GM12878 (cell line): ENCODE results near the gene SEMA4A. TPM values are rescaled to one million over a fixed set of nuclear protein-coding genes. Genes with fewer than 3 reads are reported as not detected.

Experiments
- ATF7 ChIP-seq: fragments of 450-650 bp; IDR thresholded peaks from 2 replicates; pipeline ENCODE4 v1.6.1; 2016; ENCODE audit warnings: low read depth, mild to moderate bottlenecking
- CBX5 ChIP-seq: sonication (generic); IDR thresholded peaks from 2 replicates; pipeline ENCODE4 v1.6.1; 2016; ENCODE audit warnings: low read depth, moderate library complexity, mild to moderate bottlenecking, inconsistent platforms
- ESRRA ChIP-seq: IDR thresholded peaks from 2 replicates; pipeline ENCODE4 v1.6.1; 2012; ENCODE audit warnings: mild to moderate bottlenecking, low read length, improper control_type of control experiment
- ETV6 ChIP-seq, 2 experiments: fragments of 450-650 bp in 1 of 2; IDR thresholded peaks in 1 of 2; conservative IDR thresholded peaks in 1 of 2; 2 replicates each; pipeline ENCODE4 v1.6.1; 2014; ENCODE audit warnings: antibody characterized with exemption in 1 of 2, borderline replicate concordance in 1 of 2, low read depth in 1 of 2, mild to moderate bottlenecking in 1 of 2, moderate library complexity in 1 of 2
- HDAC2 ChIP-seq: fragments of 200-600 bp; sonication (generic); IDR thresholded peaks from 2 replicates; pipeline ENCODE4 v1.6.1; 2017
- MTA3 ChIP-seq: IDR thresholded peaks from 2 replicates; pipeline ENCODE4 v1.6.1; 2012; ENCODE audit warnings: low read length, inconsistent platforms, borderline replicate concordance
- MXI1 ChIP-seq: fragments of 150-350 bp; IDR thresholded peaks from 2 replicates; pipeline ENCODE4 v1.6.1; 2011; ENCODE audit warnings: low read depth, mild to moderate bottlenecking, inconsistent platforms, low read length, improper control_type of control experiment
- NFXL1 ChIP-seq: fragments of 450-650 bp; IDR thresholded peaks from 2 replicates; pipeline ENCODE4 v1.6.1; 2017; ENCODE audit warnings: antibody characterized with exemption, mild to moderate bottlenecking, borderline replicate concordance
- NR2C2 ChIP-seq: IDR thresholded peaks from 2 replicates; pipeline ENCODE4 v1.6.1; 2011; ENCODE audit warnings: borderline replicate concordance, low read depth; ENCODE audit not compliant: control insufficient read depth, insufficient read length
- PAX5 ChIP-seq: IDR thresholded peaks from 2 replicates; pipeline ENCODE4 v1.6.1; 2011; ENCODE audit warnings: low read depth, low read length, borderline replicate concordance
- PAX8 ChIP-seq: fragments of 450-650 bp; IDR thresholded peaks from 2 replicates; pipeline ENCODE4 v1.6.1; 2017; ENCODE audit warnings: mild to moderate bottlenecking, moderate library complexity
- PML ChIP-seq: IDR thresholded peaks from 2 replicates; pipeline ENCODE4 v1.6.1; 2012; ENCODE audit warnings: low read length, inconsistent platforms
- RAD51 ChIP-seq: fragments of 450-650 bp; IDR thresholded peaks from 2 replicates; pipeline ENCODE4 v1.6.1; 2016; ENCODE audit warnings: moderate library complexity, mild to moderate bottlenecking, inconsistent platforms
- RFX5 ChIP-seq: IDR thresholded peaks from 2 replicates; pipeline ENCODE4 v1.6.1; 2011; ENCODE audit warnings: low read depth, low read length, improper control_type of control experiment
- SP1 ChIP-seq: IDR thresholded peaks from one replicate; pipeline ENCODE4 v1.6.1; 2011; ENCODE audit warnings: low read depth, low read length
- SREBF2 ChIP-seq: IDR thresholded peaks from 2 replicates; pipeline ENCODE4 v1.6.1; 2012; ENCODE audit warnings: mild to moderate bottlenecking, low read length
- STAT3 ChIP-seq: IDR thresholded peaks from 2 replicates; pipeline ENCODE4 v1.6.1; 2011; ENCODE audit warnings: low read depth, low read length, improper control_type of control experiment
- TCF12 ChIP-seq: IDR thresholded peaks from 2 replicates; pipeline ENCODE4 v1.6.1; 2011; ENCODE audit warnings: low read depth, mild to moderate bottlenecking, low read length
- ZNF207 ChIP-seq: fragments of 450-650 bp; IDR thresholded peaks from 2 replicates; pipeline ENCODE4 v1.6.1; 2014; ENCODE audit warnings: antibody characterized with exemption, mild to moderate bottlenecking, borderline replicate concordance
- ZNF274 ChIP-seq: IDR thresholded peaks from one replicate; pipeline ENCODE4 v1.8.0; 2011; ENCODE audit not compliant: insufficient read length, insufficient read depth
- ZNF622 ChIP-seq: fragments of 450-650 bp; IDR thresholded peaks from 2 replicates; pipeline ENCODE4 v1.6.1; 2017; ENCODE audit warnings: mild to moderate bottlenecking, inconsistent platforms
- polyA plus RNA-seq, 11 experiments: library from polyadenylated mRNA; depleted of rRNA in 4 of 11; unstranded in 6 of 11; stranded (reverse) in 5 of 11; fragments of >200 nt; fragmentation: Nextera tagmentation in 4 of 11; fragmentation: Illumina TruSeq in 1 of 11; extraction: Ambion mirVana in 4 of 11; extraction: Trizol in 1 of 11; gene quantifications; 1 replicate in 1 of 11; 2 replicates in 10 of 11; pipeline versions ENCODE4 v1.2.1 to v1.2.3, GENCODE V29; 2011 to 2016; ENCODE audit warnings: inconsistent platforms in 2 of 11, missing spikeins in 2 of 11, low read depth in 1 of 11
- total RNA-seq, 4 experiments: library from RNA; depleted of rRNA in 3 of 4; stranded (reverse); fragments of >200 nt in 3 of 4; fragmentation: Illumina TruSeq in 1 of 4; extraction: Trizol in 1 of 4; gene quantifications; 2 replicates each; pipeline versions ENCODE4 v1.2.1 to v1.2.3, GENCODE V29; 2013 to 2021
- TF ChIP-seq, protein P1 (sequence below): fragments of 450-650 bp; IDR thresholded peaks from 2 replicates; pipeline ENCODE4 v1.6.1; 2018; ENCODE audit warnings: mild to moderate bottlenecking, low read depth, moderate library complexity; ENCODE audit not compliant: partially characterized antibody
- TF ChIP-seq, protein P2 (sequence below): fragments of 450-650 bp; IDR thresholded peaks from 2 replicates; pipeline ENCODE4 v1.6.1; 2017; ENCODE audit warnings: mild to moderate bottlenecking, low read depth, inconsistent platforms; ENCODE audit not compliant: poor library complexity, severe bottlenecking
- TF ChIP-seq, protein P3 (sequence below): fragments of 450-650 bp; IDR thresholded peaks from 2 replicates; pipeline ENCODE4 v1.6.1; 2016; ENCODE audit warnings: mild to moderate bottlenecking

SEMA4A gene
- total and polyA plus RNA-seq, 10 of the 15 experiments (the other 5 are each of a cell fraction or from before 2014, with no cell fraction given), result 2.6 to 64.2 (median 32.8) TPM

DNA sequence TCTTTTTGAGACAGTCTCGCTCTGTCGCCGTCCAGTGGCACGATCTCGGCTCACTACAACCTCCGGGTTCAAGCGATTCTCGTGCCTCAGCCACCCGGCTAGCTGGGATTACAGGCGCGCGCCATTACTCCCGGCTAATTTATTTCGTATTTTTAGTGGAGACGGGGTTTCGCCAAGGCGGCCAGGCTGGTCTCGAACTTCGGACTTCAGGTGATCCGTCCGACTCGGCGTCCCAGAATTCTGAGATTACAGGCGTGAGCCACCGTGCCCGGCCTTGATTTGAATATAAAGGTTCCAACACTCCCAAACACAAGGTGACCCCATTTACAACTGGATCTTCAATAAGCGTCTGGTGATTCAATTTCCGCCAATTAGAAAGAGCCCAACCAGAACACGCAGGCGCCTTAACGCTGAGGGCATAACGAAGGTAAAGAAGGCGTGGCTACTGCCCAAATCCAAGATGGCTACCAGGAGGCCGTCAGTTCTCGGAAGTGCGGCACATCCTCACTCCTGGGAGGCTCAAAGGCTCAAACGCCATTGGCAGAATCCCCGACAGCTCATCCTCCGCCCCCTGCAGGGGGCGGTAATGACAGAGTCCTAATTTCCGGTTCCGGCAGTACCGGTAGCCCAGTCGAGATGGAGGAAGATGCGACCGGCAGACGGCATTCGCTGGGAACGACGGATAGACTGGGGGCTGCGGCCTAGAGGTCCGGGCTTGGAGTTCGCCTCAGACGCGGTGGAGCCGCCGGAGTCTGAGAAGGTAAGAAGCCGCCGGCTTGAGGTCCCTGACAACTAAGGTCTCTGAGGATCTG lies 40.3 kb downstream of the SEMA4A start, which contains the start of gene SLC25A44 (continued):
- no peak for TF ChIP-seq ZNF622
- TF ChIP-seq CBX5, result no peak
- TF ChIP-seq NR2C2, result no peak
- peak; percentile 26; the same call in 1 of the 2 replicates for TF ChIP-seq SREBF2
- TF ChIP-seq NFXL1, result no peak
- peak; percentile 50; the same call in 1 of the 2 replicates for TF ChIP-seq MXI1
- TF ChIP-seq PAX5, result no peak
- peak; percentile 86 for TF ChIP-seq SP1
- TF ChIP-seq, protein P1, sequence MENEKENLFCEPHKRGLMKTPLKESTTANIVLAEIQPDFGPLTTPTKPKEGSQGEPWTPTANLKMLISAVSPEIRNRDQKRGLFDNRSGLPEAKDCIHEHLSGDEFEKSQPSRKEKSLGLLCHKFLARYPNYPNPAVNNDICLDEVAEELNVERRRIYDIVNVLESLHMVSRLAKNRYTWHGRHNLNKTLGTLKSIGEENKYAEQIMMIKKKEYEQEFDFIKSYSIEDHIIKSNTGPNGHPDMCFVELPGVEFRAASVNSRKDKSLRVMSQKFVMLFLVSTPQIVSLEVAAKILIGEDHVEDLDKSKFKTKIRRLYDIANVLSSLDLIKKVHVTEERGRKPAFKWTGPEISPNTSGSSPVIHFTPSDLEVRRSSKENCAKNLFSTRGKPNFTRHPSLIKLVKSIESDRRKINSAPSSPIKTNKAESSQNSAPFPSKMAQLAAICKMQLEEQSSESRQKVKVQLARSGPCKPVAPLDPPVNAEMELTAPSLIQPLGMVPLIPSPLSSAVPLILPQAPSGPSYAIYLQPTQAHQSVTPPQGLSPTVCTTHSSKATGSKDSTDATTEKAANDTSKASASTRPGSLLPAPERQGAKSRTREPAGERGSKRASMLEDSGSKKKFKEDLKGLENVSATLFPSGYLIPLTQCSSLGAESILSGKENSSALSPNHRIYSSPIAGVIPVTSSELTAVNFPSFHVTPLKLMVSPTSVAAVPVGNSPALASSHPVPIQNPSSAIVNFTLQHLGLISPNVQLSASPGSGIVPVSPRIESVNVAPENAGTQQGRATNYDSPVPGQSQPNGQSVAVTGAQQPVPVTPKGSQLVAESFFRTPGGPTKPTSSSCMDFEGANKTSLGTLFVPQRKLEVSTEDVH, result no peak
- TF ChIP-seq, protein P2, sequence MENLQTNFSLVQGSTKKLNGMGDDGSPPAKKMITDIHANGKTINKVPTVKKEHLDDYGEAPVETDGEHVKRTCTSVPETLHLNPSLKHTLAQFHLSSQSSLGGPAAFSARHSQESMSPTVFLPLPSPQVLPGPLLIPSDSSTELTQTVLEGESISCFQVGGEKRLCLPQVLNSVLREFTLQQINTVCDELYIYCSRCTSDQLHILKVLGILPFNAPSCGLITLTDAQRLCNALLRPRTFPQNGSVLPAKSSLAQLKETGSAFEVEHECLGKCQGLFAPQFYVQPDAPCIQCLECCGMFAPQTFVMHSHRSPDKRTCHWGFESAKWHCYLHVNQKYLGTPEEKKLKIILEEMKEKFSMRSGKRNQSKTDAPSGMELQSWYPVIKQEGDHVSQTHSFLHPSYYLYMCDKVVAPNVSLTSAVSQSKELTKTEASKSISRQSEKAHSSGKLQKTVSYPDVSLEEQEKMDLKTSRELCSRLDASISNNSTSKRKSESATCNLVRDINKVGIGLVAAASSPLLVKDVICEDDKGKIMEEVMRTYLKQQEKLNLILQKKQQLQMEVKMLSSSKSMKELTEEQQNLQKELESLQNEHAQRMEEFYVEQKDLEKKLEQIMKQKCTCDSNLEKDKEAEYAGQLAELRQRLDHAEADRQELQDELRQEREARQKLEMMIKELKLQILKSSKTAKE, result peak; percentile 49
- peak; percentile 95; the same call in 1 of the 2 replicates for TF ChIP-seq STAT3
- no peak; the same call in 1 of the 2 replicates for TF ChIP-seq MTA3
- no peak; the same call in 1 of the 2 replicates for TF ChIP-seq ESRRA
- TF ChIP-seq PML, result peak; percentile 67
- TF ChIP-seq ZNF274, result no peak
- TF ChIP-seq PAX8, result no peak
- peak; percentile 48; the same call in 1 of the 2 replicates for TF ChIP-seq RFX5
- TF ChIP-seq TCF12, result no peak
- no peak for TF ChIP-seq ETV6 (conservative IDR thresholded peaks at IDR 0.05 in 1 of 2, IDR thresholded peaks at IDR 0.05 in 1 of 2; ENCODE audit: borderline replicate concordance in 1 of 2, low read depth in 1 of 2)
- TF ChIP-seq ZNF207, result no peak
- TF ChIP-seq, protein P3, sequence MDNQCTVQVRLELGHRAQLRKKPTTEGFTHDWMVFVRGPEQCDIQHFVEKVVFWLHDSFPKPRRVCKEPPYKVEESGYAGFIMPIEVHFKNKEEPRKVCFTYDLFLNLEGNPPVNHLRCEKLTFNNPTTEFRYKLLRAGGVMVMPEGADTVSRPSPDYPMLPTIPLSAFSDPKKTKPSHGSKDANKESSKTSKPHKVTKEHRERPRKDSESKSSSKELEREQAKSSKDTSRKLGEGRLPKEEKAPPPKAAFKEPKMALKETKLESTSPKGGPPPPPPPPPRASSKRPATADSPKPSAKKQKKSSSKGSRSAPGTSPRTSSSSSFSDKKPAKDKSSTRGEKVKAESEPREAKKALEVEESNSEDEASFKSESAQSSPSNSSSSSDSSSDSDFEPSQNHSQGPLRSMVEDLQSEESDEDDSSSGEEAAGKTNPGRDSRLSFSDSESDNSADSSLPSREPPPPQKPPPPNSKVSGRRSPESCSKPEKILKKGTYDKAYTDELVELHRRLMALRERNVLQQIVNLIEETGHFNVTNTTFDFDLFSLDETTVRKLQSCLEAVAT, result 0 out of 2 replicates have a peak, but pooled peaks have one; percentile 34
- no peak for TF ChIP-seq HDAC2
- TF ChIP-seq ATF7, result no peak; the same call in 1 of the 2 replicates
- peak; percentile 74 for TF ChIP-seq RAD51
